ENCODE data around the gene IL1RAPL1.

- TF ChIP-seq CTCF (IDR thresholded peaks at IDR 0.05), result no peak
- TF ChIP-seq EP300 (IDR thresholded peaks at IDR 0.05), result no peak
Measured at GRCh38 chrX:29110041-29110440, 522.8 kb downstream of the IL1RAPL1 start.
